ENCODE results near the gene TRIO.
"Not testable (repeated sequence)": the region's sequence is repeated elsewhere in the genome, so short reads cannot be mapped to it uniquely, and the experiment has no call there.

The TRIO gene

GRCh38 chr5:14435481-14435880, 292.3 kb downstream of the TRIO start:
- peaks cover 8% of the 10 kb centered on the region for H3K36me3 ChIP-seq (ENCODE audit: control insufficient read depth, insufficient read depth, low read length)
- H3K27me3 ChIP-seq (replicated peaks; ENCODE audit: control insufficient read depth, insufficient read depth, low read length) = no peaks in the 10 kb centered on the region
- no peak for TF ChIP-seq CTCF (IDR thresholded peaks at IDR 0.05; ENCODE audit: insufficient read depth, low read length, poor library complexity, severe bottlenecking)
- H3K4me3 ChIP-seq (replicated peaks; ENCODE audit: low read depth, low read length) = no peak overlapping the region
- no peak for DNase-seq (ENCODE audit: extremely low read depth, insufficient read length)

- not testable (repeated sequence) for DNase-seq (ENCODE audit: extremely low read depth, insufficient read length); H3K36me3 ChIP-seq (ENCODE audit: control insufficient read depth, insufficient read depth, low read length); H3K27me3 ChIP-seq (replicated peaks; ENCODE audit: control insufficient read depth, insufficient read depth, low read length); H3K4me3 ChIP-seq (replicated peaks; ENCODE audit: low read depth, low read length)
These were observed 293.0 kb downstream of the TRIO start for GRCh38 chr5:14436122-14436521.

GRCh38 chr5:14436801-14437542, 293.8 kb downstream of the TRIO start:
- no peak overlapping the region for H3K4me3 ChIP-seq (replicated peaks; ENCODE audit: low read depth, low read length)
- H3K27me3 ChIP-seq (replicated peaks; ENCODE audit: control insufficient read depth, insufficient read depth, low read length) = no peaks in the 10 kb centered on the region
- TF ChIP-seq CTCF (IDR thresholded peaks at IDR 0.05; ENCODE audit: insufficient read depth, low read length, poor library complexity, severe bottlenecking) = no peak
- DNase-seq (ENCODE audit: extremely low read depth, insufficient read length) = no peak
- peaks cover 10% of the 10 kb centered on the region for H3K36me3 ChIP-seq (ENCODE audit: control insufficient read depth, insufficient read depth, low read length)

- Histone ChIP-seq H3K4me3 (replicated peaks; ENCODE audit: low read depth, low read length) (no peak overlapping the region), H3K36me3 (ENCODE audit: control insufficient read depth, insufficient read depth, low read length) (peaks cover 10% of the 10 kb centered on the region)
- TF ChIP-seq CTCF (IDR thresholded peaks at IDR 0.05; ENCODE audit: insufficient read depth, low read length, poor library complexity, severe bottlenecking) = no peak
These were observed 295.1 kb downstream of the TRIO start for GRCh38 chr5:14438195-14438606.

GRCh38 chr5:14439087-14439871, 296.1 kb downstream of the TRIO start:
- peaks cover 13% of the 10 kb centered on the region for H3K36me3 ChIP-seq (ENCODE audit: control insufficient read depth, insufficient read depth, low read length)
- no peak for TF ChIP-seq CTCF (IDR thresholded peaks at IDR 0.05; ENCODE audit: insufficient read depth, low read length, poor library complexity, severe bottlenecking)
- DNase-seq (ENCODE audit: extremely low read depth, insufficient read length) = no peak
- no peaks in the 10 kb centered on the region for H3K27me3 ChIP-seq (replicated peaks; ENCODE audit: control insufficient read depth, insufficient read depth, low read length)
- no peak overlapping the region for H3K4me3 ChIP-seq (replicated peaks; ENCODE audit: low read depth, low read length)

More at GRCh38 chr5:14438195-14438606, 295.1 kb downstream of the TRIO start:
- no peaks in the 10 kb centered on the region for H3K27me3 ChIP-seq (replicated peaks; ENCODE audit: control insufficient read depth, insufficient read depth, low read length)
- no peak for DNase-seq (ENCODE audit: extremely low read depth, insufficient read length)

- Histone ChIP-seq H3K27me3 (replicated peaks; ENCODE audit: control insufficient read depth, insufficient read depth, low read length) (no peaks in the 10 kb centered on the region), H3K36me3 (ENCODE audit: control insufficient read depth, insufficient read depth, low read length) (peaks cover 13% of the 10 kb centered on the region), H3K4me3 (replicated peaks; ENCODE audit: low read depth, low read length) (no peak overlapping the region)
- no peak for TF ChIP-seq CTCF (IDR thresholded peaks at IDR 0.05; ENCODE audit: insufficient read depth, low read length, poor library complexity, severe bottlenecking)
- no peak for DNase-seq (ENCODE audit: extremely low read depth, insufficient read length)
These were observed 297.1 kb downstream of the TRIO start for GRCh38 chr5:14440223-14440581.
